Measurements from ENCODE around the gene MACIR. TPM values are rescaled to one million over a fixed set of nuclear protein-coding genes. Genes with fewer than 3 reads are reported as not detected.

The MACIR gene
- total RNA-seq, 1 donor from 2014 or later, result 3.9 TPM

GRCh38 chr5:103295871-103296270 lies 37.3 kb downstream of the MACIR start:
- no peaks in the 10 kb centered on the region for H3K36me3 Mint-ChIP-seq (ENCODE audit: low read depth)
- H3K4me3 Mint-ChIP-seq, result no peak overlapping the region
- ChIA-PET CTCF (no interaction called here), POLR2A (no interaction called here)
- no peaks in the 10 kb centered on the region for H3K4me1 Mint-ChIP-seq
- no peak for ATAC-seq (ENCODE audit: low read depth)
- intact Hi-C loops (cut with micrococcal nuclease), result no loop called here
- peaks cover 8% of the 10 kb centered on the region for H3K27me3 Mint-ChIP-seq
- no peak for TF ChIP-seq CTCF (IDR thresholded peaks at IDR 0.05)
- no peak overlapping the region for H3K27ac Mint-ChIP-seq
- DNase-seq, result no peak
- no peaks in the 10 kb centered on the region for H3K9me3 Mint-ChIP-seq

DNA sequence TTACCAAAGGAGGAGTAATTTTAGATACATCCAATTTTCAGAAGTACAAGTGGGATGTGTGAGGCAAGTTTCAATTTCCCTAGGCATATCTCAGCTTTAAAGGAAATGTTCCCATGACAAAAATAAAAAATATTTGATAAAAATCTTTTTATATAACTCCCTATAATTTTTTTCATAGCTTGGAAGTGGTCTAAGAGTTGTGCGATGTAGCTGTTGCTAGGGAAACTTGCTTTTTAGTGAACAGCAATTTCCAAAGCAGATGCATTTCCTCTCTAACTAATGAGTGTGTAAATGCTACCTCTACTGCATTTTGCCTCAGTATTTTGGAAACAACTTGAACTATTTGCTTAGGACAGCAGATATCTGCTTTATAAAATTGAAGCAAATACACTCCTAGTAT lies 39.6 kb downstream of the MACIR start:
- Mint-ChIP-seq H3K27me3 (peaks cover 8% of the 10 kb centered on the region), H3K27ac (no peak overlapping the region), H3K4me1 (no peaks in the 10 kb centered on the region), H3K36me3 (ENCODE audit: low read depth) (no peaks in the 10 kb centered on the region), H3K9me3 (no peaks in the 10 kb centered on the region), H3K4me3 (no peak overlapping the region)
- CTCF ChIA-PET, result no interaction called here
- POLR2A ChIA-PET, result no interaction called here
- no peak for TF ChIP-seq CTCF (IDR thresholded peaks at IDR 0.05)
- intact Hi-C loops (cut with micrococcal nuclease), result no loop called here
- no peak for DNase-seq
- ATAC-seq (ENCODE audit: low read depth), result no peak

DNA sequence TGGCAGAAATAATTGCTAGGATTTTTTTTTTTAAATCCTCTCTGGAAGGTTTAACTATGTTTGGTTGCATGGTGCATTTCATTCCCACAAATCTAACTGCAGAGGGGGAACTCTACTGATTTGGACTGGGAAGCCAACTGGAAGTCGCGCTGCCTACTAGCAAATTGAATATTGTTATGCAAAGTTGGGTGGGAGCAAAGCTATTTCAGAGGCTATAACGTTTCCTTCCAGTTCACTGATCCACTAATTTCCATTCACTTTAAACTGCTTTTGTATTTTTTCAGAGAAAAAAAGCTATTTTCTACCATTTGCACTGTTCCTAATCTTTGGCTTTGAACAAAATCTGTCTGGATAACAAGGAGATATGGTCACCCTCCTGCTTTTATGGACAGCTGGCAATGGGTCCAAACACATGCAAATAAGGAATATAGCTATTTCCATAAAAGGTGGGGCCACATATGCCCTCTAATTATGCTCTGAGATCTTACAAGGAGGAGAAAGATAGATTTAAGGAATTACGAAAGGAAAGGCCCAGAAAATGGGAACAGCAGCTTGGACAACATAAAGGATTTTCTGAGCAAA lies 40.1 kb downstream of the MACIR start:
- ChIA-PET POLR2A (no interaction called here), CTCF (interaction anchor here (0.7 kb wide), 1 partner anchor 94 kb away, joined by 3 read pairs; no protein-coding TSS in a partner anchor)
- intact Hi-C loops (cut with micrococcal nuclease), result no loop called here
- no peak for DNase-seq
- Mint-ChIP-seq H3K27ac (no peak overlapping the region), H3K9me3 (no peaks in the 10 kb centered on the region), H3K36me3 (ENCODE audit: low read depth) (no peaks in the 10 kb centered on the region), H3K4me3 (no peak overlapping the region), H3K27me3 (peaks cover 8% of the 10 kb centered on the region), H3K4me1 (no peaks in the 10 kb centered on the region)
- ATAC-seq (ENCODE audit: low read depth), result no peak
- TF ChIP-seq CTCF (IDR thresholded peaks at IDR 0.05), result no peak

GRCh38 chr5:103305809-103306208 lies 47.2 kb downstream of the MACIR start:
- Mint-ChIP-seq H3K36me3 (ENCODE audit: low read depth) (no peaks in the 10 kb centered on the region), H3K4me1 (no peaks in the 10 kb centered on the region), H3K27ac (no peak overlapping the region), H3K9me3 (no peaks in the 10 kb centered on the region), H3K27me3 (peaks cover 2% of the 10 kb centered on the region), H3K4me3 (no peak overlapping the region)
- DNase-seq (no peak), ATAC-seq (ENCODE audit: low read depth) (no peak)
- ChIA-PET CTCF (no interaction called here), POLR2A (no interaction called here)
- intact Hi-C loops (cut with micrococcal nuclease), result no loop called here
- TF ChIP-seq CTCF (IDR thresholded peaks at IDR 0.05), result no peak

DNA sequence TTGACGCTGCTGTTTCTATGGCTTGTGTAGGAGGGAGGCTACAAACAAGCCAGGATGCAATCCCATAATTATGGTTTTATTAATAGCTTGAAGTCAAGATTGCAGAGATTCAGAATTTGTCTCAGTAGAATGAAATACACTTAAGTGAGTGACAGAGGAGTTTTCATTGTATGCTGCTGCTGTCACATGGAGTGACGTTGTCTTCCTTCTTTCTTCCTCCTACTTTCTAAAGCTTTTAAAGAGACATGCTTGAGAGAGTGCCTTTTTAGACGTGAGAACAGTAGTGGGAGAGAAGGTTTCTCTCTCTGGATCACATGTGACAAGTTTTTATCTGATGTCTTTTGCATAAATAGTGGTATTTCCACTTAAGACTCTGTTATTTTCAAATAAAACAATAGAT lies 48.9 kb downstream of the MACIR start:
- ChIA-PET CTCF (interaction anchor here (1.1 kb wide), 1 partner anchor 10 kb away, joined by 3 read pairs; no protein-coding TSS in a partner anchor), POLR2A (no interaction called here)
- Mint-ChIP-seq H3K36me3 (ENCODE audit: low read depth) (no peaks in the 10 kb centered on the region), H3K27me3 (peaks cover 8% of the 10 kb centered on the region), H3K4me1 (no peaks in the 10 kb centered on the region), H3K4me3 (no peak overlapping the region), H3K9me3 (no peaks in the 10 kb centered on the region), H3K27ac (no peak overlapping the region)
- intact Hi-C loops (cut with micrococcal nuclease), result no loop called here
- ATAC-seq (ENCODE audit: low read depth), result no peak
- TF ChIP-seq CTCF (IDR thresholded peaks at IDR 0.05), result no peak
- DNase-seq, result no peak
